Lower leg skin (tissue), 4 donors: Measurements from ENCODE around the gene SRP14. TPM values are rescaled to one million over a fixed set of nuclear protein-coding genes. Genes with fewer than 3 reads are reported as not detected.

Experiments used
- DNase-seq, 2 donors: peaks; one replicate each; pipeline ENCODE4 v3.0.0-alpha.2; 2019; ENCODE audit warnings: low spot score in 2 of 2
- H3K4me3 ChIP-seq: fragments of 200-600 bp; sonication (generic); 2 replicates; pipeline ENCODE4 v1.5.1; 2017; ENCODE audit warnings: mild to moderate bottlenecking, low read depth; ENCODE audit not compliant: poor library complexity, severe bottlenecking
- CTCF ChIP-seq, 3 donors: fragments of 450-650 bp; IDR thresholded peaks; one replicate each; pipeline ENCODE4 v1.5.1; 2016; ENCODE audit warnings: antibody characterized with exemption in 3 of 3, mild to moderate bottlenecking in 3 of 3, moderate library complexity in 2 of 3
- POLR2A ChIP-seq, 2 donors: fragments of 450-650 bp; IDR thresholded peaks; one replicate each; pipeline ENCODE4 v1.6.1; 2016 to 2017; ENCODE audit warnings: antibody characterized with exemption in 2 of 2, mild to moderate bottlenecking in 1 of 2, moderate library complexity in 1 of 2
- WGBS, 2 donors: methylation state at CpG; one replicate each; pipeline ENCODE4 v1.1.5; 2018; 5-methylcytosine and 5-hydroxymethylcytosine counted together
- intact Hi-C: fragments of 100-400 bp; cut with DNase I; formaldehyde crosslinking; loops from one replicate; pipeline ENCODE4 v1.15.0; 2023; ENCODE audit warnings: low total_unique reads
- total RNA-seq, 4 donors: library from RNA; depleted of rRNA; stranded (reverse); fragments of >200 nt; gene quantifications; one replicate each; pipeline ENCODE4 v1.1.0, GENCODE V29; 2016

The SRP14 gene
- total RNA-seq, 4 donors from 2014 or later, result 177 to 220 (median 201) TPM

- no peak for DNase-seq
- TF ChIP-seq POLR2A (IDR thresholded peaks at IDR 0.05), result no peak
- no peak for TF ChIP-seq CTCF (IDR thresholded peaks at IDR 0.05)
- H3K4me3 ChIP-seq, result no peak overlapping the region
- intact Hi-C loops, result no loop called here
- WGBS, 2 donors, result 92% methylated on average over 4 of the region's 4 CpGs
Observed at GRCh38 chr15:40011303-40011702, 27.7 kb downstream of the SRP14 start.

DNA sequence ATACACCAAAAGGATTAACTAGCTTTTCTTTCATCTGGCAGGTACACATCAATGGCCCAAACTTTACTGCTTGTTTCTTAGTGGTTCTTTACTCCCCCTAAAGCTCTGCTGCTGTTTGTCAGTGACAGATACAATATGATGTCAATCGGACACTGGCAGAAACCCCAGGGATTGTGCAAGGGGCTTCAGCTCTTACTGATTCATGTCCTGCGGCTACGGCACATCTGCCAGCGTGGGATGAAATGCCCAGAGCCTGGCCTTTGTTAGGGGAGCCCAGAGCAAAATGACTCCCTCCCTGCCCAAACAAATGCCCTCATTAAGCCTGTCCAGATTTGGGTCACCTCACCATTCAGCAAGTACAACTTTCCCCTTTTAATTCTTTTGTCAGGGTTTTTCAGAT lies 28.3 kb downstream of the SRP14 start:
- 72 to 75% methylated on average over 4 of the region's 4 CpGs for WGBS, 2 donors

DNA sequence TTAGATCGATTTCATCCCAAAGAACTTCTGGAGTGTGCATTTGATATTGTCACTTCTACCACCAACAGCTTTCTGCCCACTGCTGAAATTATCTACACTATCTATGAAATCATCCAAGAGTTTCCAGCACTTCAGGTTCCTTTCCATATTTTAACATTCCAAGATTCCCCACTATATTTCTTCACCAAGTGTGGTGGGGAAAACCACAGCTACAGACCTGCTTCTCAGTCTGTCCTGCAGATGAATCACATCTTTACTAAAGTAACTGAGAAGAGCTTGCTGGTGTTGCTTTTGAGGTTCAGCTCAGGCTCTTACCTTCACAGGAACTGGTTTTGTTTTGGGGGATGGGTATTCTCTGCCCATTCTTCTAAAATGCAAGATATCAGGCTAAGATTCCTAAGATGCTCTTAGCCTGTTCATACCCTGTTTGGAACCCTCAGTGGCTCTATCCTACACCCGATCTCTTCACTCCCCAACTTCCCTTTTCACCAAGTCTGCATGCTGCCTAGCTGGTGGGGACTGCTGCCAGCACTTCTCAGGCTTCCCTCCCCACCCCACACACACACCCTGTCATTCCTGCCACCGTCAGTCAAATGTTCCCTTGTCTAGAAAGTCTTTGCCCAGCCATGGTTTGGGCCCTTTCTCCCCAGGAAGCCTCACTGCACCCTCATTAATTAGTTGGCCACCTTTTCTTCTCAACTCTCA lies 30.8 kb downstream of the SRP14 start:
- TF ChIP-seq CTCF (IDR thresholded peaks at IDR 0.05) (no peak), POLR2A (IDR thresholded peaks at IDR 0.05) (no peak)
- DNase-seq, result no peak
- intact Hi-C loops, result no loop called here
- no peak overlapping the region for H3K4me3 ChIP-seq
- WGBS, 2 donors, result 87 to 88% methylated on average over 3 of the region's 3 CpGs

More for the DNA sequence above, 28.3 kb downstream of the SRP14 start:
- intact Hi-C loops, result no loop called here
- DNase-seq, result peak in 1 of 2 donors; percentile 36
- TF ChIP-seq POLR2A (IDR thresholded peaks at IDR 0.05), result no peak
- TF ChIP-seq CTCF (IDR thresholded peaks at IDR 0.05), result no peak
- no peak overlapping the region for H3K4me3 ChIP-seq

- TF ChIP-seq CTCF (IDR thresholded peaks at IDR 0.05), result no peak
- no peak for TF ChIP-seq POLR2A (IDR thresholded peaks at IDR 0.05)
- H3K4me3 ChIP-seq, result no peak overlapping the region
- 98 to 99% methylated on average over 2 of the region's 2 CpGs for WGBS, 2 donors
- intact Hi-C loops, result no loop called here
- DNase-seq, result no peak
Observed at GRCh38 chr15:40006646-40007045, 32.3 kb downstream of the SRP14 start.

DNA sequence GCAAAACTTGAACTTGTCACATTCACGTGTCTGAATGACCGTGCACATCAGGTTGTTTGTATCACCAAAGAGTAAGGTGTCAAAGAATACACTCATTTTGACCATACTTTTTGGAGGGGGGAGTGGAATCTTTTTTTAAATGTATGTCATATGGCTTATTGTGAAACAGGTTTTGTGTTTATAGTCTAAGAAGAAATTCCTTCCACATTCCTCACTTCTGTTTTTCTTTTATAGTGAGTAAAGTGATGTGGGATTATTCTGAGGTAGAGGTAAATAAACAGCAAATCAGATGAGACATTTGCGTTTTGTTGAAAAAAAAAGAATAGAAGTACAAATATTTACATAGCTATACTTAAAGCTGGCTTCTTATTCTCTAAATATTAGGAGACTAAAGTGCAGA lies 33.0 kb downstream of the SRP14 start:
- WGBS, 2 donors, result 91 to 93% methylated on average over 3 of the region's 3 CpGs
- intact Hi-C loops, result no loop called here
- H3K4me3 ChIP-seq, result no peak overlapping the region
- no peak for DNase-seq
- no peak for TF ChIP-seq POLR2A (IDR thresholded peaks at IDR 0.05)
- TF ChIP-seq CTCF (IDR thresholded peaks at IDR 0.05), result no peak
